ENCODE results near the gene PTPRD.
A peak's percentile ranks its signal among the peaks of the same experiment; 100 is the strongest.

Gene PTPRD

GRCh38 chr9:10612641-10613398 lies at the start of gene PTPRD:
Gene PTPRD, minus strand, starts transcription at chr9:10613002.
- peak; percentile 62 for DNase-seq (ENCODE audit: low read depth, low spot score)

DNA sequence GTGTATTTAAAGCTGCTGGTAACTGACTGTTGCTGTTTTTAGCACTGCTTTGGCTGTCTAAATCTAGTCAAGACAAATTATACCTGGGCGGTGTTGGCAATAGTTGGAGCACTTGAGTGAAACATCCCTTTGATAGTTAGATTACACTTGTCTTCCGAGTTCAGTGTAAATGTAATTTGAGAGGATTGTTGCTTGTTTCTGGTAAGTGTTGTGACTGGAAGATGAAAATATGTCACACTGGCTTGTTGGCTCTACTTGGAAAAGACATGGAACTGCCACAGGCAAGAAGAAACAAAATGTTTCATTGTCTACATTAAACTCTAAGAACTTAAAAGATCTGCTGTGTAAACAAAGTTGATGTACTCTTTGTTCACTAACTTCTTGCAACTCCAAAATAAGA lies 49.2 kb upstream of the PTPRD start:
- no peak for DNase-seq (ENCODE audit: low read depth, low spot score)

- DNase-seq (ENCODE audit: low read depth, low spot score), result no peak
Measured at GRCh38 chr9:10661376-10661775, 48.6 kb upstream of the PTPRD start.

DNA sequence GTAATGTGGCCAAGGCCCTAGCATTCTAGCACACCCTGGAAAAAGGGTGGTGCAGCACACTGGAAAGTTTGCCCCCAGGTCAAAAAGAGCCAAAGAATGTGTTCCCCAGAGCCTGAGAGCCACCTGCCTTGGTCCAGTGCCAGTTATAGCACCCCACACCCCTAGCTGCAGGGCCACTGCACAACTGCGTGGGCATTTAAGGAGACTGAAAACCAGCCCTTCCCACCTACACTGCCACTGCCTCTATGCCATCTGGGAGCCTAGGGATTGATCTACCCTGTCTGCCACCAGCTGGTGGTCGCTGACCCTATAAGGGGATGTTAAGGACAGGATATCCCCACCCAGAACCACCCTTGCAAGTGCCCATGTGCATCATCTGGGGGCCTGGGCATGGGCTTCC lies 38.2 kb upstream of the PTPRD start:
- DNase-seq (ENCODE audit: low read depth, low spot score), result no peak

- DNase-seq (ENCODE audit: low read depth, low spot score), result no peak
Measured at GRCh38 chr9:10649076-10649475, 36.3 kb upstream of the PTPRD start.

GRCh38 chr9:10633785-10634184 lies 21.0 kb upstream of the PTPRD start:
- DNase-seq (ENCODE audit: low read depth, low spot score), result no peak

- peak; percentile 0 for DNase-seq (ENCODE audit: low read depth, low spot score)
Measured at GRCh38 chr9:10614196-10614800, 1.5 kb upstream of the PTPRD start.

GRCh38 chr9:10613419-10613818 lies 617 bp upstream of the PTPRD start:
- DNase-seq (ENCODE audit: low read depth, low spot score), result no peak

GRCh38 chr9:10605388-10605787 lies 7.4 kb downstream of the PTPRD start:
- DNase-seq (ENCODE audit: low read depth, low spot score), result no peak

GRCh38 chr9:10604927-10605326 lies 7.9 kb downstream of the PTPRD start:
- no peak for DNase-seq (ENCODE audit: low read depth, low spot score)

DNA sequence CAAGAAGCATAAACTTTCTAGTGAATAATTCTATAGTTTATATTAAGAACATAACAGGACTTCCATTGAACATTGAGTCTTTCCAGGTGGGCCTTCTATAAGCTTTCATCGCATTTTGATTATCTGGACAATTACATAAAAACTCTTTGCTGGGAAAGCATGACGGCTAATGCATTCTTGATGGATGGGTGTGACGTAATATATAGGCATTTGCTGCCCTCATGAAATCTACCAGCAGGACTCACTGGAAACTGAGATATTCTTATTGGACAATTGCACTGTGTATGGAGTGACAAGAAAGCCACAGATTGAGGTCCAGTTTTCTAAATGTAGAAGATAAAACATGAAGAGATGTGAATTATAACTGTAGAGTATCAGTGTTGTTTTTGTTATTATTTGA lies 15.0 kb downstream of the PTPRD start:
- no peak for DNase-seq (ENCODE audit: low read depth, low spot score)

DNA sequence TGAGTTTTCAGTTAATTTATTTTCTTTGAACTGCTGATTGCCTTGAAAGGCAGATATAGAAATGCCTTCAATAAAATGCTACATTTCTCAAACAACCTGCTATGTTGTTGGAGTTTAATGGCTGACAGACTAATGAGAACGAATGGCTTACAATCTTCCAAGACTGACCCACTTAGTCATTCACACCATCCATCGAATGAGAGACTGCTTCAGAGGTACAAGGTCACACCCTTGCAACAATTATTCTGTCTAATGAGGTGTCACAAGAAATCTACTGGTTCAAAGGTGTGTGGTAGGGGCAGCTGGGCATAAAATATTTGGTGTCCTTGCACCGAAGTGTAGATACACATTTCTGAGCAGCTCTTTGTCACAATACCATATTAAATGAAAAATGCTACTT lies 18.3 kb downstream of the PTPRD start:
- DNase-seq (ENCODE audit: low read depth, low spot score), result no peak

DNA sequence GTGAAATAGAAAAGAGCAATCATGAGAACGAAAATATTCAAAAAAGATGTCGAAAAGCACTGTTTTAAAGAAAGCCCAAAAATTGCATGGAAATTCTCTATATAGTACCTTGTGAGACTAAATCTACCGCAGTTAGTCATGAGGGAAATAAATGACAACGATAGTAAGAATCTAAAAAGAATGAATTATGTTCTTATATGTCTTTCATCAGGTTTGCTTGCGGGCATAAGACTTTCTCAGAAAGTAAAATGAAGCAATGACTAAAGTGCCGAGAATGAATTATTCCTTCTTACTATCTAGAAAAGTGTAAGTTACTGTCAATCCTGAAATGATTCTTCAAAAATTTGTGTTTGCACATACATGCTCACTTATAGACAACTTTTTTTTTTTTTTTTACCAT lies 26.4 kb downstream of the PTPRD start:
- no peak for DNase-seq (ENCODE audit: low read depth, low spot score)

- no peak for DNase-seq (ENCODE audit: low read depth, low spot score)
Measured at GRCh38 chr9:10571699-10572098, 41.1 kb downstream of the PTPRD start.

GRCh38 chr9:10566848-10567247 lies 46.0 kb downstream of the PTPRD start:
- no peak for DNase-seq (ENCODE audit: low read depth, low spot score)

GRCh38 chr9:10562581-10563343 lies 50.0 kb downstream of the PTPRD start:
- DNase-seq (ENCODE audit: low read depth, low spot score), result peak; percentile 22

DNA sequence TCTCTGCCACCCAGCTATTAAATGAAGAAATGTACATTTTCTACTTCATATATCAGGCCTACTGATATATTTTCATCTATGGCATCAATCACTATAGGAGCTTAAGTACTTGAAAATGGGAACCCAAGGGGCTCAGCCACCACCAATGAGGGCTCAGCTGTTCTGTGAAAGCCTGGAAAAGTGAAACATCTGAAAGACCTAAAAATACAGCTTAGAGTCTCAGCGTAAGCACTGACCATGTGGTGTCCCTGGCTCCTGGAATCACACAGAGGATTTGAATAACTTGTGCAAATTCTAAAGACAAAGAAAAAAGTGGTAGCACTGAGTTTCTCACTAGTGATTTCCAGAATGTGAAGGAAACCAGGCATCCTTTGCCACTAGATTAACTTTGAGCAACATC lies 64.5 kb downstream of the PTPRD start:
- no peak for DNase-seq (ENCODE audit: low read depth, low spot score)

DNA sequence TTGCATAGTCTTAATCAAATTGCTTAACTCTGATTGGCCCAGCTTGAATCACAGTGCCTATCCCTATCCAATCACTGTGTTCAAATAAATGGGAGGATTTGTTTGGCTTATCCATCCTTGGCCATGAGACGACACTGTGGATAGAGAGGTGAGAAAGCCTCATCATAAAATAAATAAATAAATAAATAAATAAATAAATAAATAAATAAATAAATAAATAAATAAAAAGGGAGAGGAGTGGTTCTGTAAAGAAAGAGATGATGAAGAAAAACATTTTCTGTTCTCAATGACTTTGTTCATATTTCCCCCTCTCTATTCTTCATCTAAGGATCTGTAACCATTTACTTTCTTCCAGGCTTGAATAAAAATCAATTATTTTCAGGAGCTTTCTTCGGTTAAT lies 74.7 kb downstream of the PTPRD start:
- no peak for DNase-seq (ENCODE audit: low read depth, low spot score)

GRCh38 chr9:10534850-10535249 lies 78.0 kb downstream of the PTPRD start:
- no peak for DNase-seq (ENCODE audit: low read depth, low spot score)

DNA sequence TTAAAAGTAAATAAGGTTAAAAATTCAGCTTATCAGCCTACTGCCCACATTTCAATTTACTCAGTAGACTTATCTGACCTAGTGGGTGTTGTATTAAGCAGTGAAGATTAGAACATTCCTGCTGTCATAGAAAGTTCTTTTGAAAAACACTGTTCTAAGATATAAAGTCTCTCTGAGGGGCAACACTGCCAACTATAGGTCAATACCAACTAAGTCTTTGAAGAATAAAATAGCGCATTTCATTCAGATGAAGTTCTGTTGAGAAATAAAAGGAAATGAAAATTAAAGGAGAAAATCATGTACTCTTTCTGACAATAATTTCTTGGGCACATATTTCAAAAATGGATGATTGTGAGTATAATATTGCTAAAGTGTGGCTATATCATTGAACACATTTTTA lies 86.8 kb downstream of the PTPRD start:
- DNase-seq (ENCODE audit: low read depth, low spot score), result no peak

GRCh38 chr9:10523164-10523563 lies 89.6 kb downstream of the PTPRD start:
- no peak for DNase-seq (ENCODE audit: low read depth, low spot score)

DNA sequence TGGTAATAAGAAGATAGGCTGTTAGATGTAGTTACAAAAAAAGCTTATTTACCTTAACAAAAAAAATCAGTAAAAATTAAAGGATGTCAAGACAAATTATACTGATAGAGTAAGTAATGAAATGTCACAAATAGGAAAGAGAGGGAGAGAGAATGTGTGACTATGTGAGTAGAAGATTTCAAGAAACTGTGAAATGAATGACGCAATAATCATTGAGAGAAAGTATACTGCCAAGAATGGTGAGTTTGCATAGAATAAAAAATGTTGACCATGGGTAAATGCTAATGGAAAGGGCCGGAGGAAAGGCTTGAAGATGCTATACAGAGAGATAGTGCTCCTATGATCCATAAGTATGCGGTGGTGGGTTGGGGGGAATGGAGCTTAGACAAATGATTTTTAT lies 100.7 kb downstream of the PTPRD start:
- no peak for DNase-seq (ENCODE audit: low read depth, low spot score)

- no peak for DNase-seq (ENCODE audit: low read depth, low spot score)
Measured at GRCh38 chr9:10488937-10489336, 123.9 kb downstream of the PTPRD start.

All from astrocyte of the hippocampus (primary cell).